Measurements from ENCODE around the gene ATRAID.
A peak's percentile ranks its signal among the peaks of the same experiment; 100 is the strongest.
"Not testable (repeated sequence)": the region's sequence is repeated elsewhere in the genome, so short reads cannot be mapped to it uniquely, and the experiment has no call there.

The ATRAID gene

DNA sequence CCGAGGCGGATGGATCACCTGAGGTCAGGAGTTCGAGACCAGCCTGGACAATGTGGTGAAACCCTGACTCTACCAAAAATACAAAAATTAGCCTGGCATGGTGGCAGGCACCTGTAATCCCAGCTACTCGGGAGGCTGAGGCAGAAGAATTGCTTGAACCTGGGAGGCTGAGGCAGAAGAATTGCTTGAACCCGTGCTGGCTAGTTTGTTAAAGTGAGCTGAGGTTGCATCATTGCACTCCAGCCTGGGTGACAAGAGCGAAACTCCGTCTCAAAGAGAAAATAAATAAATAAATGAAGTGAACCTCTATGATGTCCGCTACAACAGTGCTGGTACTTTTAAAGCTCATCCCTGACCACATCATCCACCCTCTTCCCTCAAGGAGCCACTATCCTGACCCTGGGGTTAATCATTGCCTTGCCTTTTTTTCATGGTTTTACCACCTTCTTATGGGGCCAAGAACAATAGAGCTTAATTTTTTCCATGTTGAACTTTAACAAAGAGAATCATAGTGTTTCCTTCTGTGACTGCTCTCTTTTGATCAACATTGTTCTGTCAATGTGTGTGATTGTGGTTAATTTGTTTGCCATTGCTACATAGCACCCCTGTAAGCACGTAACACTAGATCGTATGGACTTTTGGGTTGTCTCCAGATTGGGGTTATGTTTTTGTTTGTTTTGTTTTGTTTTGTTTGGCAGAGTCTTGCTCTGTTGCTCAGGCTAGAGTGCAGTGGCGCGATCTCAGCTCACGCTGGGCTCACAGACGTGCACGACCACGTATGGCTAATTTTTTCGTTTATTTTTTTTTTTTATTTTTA, 17.1 kb upstream of the ATRAID start:
- no peak for DNase-seq

DNA sequence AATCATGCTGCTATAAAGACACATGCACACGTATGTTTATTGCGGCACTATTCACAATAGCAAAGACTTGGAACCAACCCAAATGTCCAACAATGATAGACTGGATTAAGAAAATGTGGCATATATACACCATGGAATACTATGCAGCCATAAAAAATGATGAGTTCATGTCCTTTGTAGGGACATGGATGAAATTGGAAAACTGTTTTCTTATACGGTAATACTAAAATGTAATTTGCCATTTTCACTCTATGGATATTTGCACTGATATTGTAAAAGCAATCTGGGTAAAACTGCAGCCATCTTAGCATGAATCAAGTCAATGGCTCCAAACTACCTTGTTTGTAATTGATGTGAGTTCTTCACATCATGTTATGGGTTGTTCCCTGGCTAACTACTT, 16.0 kb upstream of the ATRAID start:
- not testable (repeated sequence) for DNase-seq

DNA sequence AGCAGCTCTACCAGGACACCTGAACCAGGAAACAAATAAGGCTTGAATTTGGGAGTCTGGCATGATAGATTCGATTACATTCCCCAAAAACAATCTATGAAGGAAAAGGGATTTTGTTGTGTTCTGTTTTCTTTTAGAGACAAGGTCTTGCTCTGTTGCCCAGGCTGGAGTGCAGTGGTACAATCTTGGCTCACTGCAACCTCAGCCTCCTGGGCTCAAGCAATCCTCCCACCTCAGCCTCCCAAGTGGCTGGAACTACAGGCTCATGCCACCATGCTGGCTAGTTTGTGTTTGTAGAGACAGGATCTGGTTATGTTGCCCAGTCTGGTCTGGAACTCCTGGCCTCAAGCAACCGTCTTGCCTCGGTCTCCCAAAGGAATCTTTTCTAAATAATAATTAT, 13.8 kb upstream of the ATRAID start:
- not testable (repeated sequence) for DNase-seq

DNA sequence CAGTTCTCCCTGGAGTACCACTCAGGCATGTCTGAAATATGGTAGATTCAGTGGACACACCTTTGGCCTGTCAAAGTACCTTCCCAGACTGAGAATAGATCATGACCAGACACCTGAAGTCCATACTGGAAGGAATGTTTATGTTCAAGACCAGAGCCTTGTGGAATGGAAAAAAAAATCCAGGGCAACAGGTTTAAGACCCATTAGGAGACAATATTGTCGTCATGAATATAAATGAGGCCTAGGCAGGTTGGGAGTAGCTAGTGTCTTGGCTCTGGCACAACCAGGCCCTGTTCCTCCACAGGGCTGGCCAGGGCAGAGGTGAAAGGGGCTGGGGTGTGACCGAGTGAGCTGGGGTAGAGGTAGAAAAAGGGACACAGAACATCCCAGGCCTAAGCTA, 13.2 kb upstream of the ATRAID start:
- DNase-seq, result no peak

DNA sequence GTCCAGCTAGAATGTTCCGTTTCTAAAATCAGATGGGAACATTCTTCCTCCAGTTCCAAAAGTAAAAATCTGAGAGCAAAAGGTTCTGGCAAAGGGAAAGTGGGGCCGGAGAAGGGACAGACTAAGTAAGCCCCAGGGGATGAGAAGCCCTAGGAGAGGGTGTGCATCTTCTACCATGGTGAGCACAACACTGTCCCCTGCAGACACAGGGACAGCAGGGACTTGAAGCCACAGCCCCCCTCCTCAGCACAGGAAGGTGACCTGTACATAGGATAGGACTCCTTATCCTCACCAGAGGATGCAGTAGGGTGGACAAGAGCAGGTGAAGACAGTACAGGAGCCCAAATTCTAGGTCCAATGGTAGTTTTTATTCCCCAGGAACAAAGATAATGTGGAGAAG, 12.6 kb upstream of the ATRAID start:
- no peak for DNase-seq

DNA sequence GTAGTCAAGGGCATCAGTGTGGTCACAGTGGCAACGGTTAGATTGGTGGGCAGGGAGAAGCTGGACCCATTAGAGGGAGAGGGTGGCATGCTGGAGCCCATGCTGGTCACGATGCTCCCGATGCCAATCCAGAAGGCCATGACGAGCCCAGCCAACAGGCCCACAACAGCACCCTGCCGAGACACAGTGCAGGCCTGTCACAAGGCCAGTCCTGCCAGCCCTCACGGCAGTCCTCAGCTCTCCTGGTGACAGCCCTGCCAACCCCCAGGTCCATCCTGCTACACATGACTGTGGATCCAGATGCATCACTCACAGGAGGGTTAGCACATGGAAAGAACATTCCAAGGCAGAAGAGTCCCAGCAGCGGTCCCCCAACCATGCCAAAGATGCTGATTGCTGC, 10.2 kb upstream of the ATRAID start:
- DNase-seq, result no peak

DNA sequence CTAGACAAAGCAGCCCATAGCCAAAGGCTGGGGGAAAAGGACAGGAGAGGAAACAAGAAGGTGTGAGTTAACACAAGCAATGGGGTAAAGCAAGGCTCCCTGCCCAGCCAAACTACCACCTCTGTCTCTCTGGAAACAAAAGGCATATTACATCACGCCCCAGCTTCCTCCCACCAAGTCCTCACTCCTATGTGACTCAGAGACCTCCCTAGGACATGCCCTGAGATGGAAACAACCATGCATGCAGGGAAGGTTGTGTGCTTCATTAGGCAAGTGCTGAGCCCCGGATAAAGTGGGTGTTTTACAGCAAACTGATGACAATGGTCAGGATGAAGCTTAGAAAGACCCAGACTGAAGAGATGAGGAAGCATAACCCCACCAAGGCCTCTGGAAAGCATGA, 9.0 kb upstream of the ATRAID start:
- DNase-seq, result no peak

DNA sequence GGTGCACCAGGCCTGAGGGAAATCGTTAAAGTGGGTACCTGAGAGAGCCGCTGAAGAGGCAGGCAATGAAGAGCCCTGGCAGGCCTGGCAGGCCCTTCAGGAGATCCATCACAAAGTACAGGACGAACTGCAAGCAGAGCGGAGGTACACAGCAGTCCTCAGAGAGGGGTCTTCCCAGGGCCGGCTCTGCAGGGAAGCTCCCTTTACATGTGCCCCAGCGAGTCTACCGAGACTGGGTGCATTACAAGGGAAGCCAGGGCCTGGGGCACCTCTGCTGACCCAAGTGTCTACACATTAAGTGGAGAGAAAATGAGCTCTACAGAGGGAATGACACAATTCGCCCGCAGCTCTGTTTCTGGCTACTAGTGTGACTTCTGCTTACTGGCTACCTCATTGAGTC, 8.1 kb upstream of the ATRAID start:
- no peak for DNase-seq

DNA sequence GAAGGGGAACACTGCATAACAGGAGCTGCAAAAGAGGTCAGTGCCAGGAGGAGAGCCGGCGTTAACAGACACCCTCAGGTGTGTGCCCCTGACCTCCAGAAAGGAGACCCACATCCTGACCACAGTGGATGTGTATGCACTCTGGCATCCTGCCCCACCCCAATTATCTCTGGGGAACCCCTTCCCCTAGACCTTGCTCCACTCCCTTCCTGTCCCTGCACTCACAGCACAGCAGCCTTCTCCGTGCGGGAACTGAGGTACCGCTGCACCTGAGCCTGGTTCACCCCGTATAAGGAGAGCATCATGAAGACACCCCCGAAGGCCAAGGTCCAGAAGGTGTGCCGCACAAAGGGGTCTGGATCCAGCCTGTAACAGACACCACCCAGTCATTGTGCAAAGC, 7.3 kb upstream of the ATRAID start:
- DNase-seq, result no peak

DNA sequence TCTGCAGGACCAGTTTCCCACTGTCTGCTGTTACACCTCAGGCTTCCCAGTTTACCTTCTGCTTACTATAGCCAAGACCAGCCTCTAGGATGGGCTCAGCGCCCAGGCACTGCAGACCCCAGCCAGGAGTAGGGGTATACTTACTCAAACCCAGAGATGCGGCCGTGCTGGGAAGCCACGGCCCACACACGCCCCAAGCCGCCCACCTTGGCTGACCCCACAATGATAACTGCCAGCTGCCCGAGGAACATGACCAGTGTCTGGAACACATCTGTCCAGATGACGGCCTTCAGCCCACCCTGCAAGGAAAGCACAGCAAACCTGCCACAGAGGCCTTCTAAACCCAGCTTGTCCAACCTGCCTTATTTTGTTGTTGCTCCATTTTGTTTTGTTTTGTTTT, 6.6 kb upstream of the ATRAID start:
- no peak for DNase-seq

DNA sequence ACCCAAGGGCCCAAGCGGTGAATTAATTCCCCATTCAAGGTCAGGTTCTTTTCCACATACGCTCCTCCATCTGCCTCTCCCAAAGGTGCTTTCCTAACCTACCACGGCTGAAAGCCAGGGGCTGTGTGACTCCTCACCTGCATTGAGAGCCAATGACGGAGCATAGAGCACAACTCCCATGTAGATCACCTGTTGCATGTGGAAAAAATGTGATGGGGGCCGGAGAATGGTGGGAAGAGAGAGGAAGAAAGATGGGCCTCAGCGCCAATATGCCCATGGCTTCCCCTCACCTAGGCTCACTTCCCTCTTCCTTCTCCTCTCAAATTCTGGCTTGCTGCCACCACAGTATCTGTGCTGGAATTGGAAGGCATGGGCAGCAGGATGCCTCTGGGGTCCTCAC, 5.5 kb upstream of the ATRAID start:
- DNase-seq, result no peak

DNA sequence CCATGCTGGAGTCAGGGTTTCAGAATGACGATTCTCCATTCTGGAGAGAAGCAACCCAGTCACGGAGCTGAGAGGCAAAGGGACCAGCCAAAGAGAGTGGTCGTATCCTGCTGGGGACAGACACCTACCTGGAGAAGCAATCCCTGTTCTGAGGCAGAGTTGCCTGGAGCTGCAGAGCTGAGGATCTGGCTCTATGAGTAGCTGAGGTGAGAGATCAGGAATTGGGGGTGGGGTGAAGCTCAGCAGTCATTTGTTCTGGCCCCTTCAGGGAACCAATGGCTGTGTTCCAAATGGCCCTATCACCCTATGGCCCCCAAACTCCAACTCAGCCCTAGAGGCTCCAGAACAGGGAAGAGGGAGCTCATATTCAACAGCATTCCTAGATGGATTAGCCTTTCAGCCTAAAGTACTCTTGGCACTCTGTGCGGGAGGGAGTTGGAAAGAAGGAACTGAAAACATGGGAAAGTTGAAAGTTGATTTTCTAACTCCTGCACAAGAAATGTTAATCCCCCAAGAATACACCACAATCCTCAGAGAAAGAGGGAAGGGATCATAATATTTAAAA, 3.3 kb upstream of the ATRAID start:
- DNase-seq, result no peak

DNA sequence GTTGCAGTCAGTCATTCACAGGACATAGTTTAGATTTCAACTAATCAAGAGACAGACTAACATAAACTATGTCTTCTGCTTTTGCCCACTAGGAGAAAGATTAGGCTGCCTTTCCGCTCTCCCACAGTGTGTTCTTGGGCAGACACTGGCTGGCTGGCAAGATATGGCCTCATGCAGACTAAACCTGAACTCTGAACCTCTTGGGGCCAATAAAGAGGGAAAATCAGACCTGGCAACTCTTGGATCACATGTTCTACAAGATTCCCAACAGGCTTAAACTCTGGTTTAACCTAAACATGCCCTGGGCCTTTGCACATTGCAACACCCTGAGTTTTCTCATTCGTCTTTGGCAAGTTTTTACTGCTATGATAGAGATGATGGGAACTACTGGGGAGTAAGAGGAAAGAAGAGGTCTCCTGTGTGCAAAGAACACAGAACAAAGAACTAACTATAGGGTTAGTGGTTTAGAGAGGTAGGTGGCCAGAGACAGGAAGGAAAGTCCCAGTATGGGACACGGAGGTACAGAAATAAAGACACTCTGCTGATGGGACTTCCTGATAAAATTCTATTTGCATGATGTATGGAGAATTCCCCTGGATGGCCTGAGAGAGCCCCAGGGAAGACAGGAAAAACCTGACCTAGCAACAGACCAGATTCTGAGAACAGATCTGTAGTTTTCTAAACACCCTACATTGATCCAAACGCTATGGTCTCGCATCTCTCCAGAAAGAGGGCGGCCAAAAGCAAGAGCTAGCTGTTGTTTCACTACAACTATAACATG, 2.0 kb upstream of the ATRAID start:
- no peak for DNase-seq

DNA sequence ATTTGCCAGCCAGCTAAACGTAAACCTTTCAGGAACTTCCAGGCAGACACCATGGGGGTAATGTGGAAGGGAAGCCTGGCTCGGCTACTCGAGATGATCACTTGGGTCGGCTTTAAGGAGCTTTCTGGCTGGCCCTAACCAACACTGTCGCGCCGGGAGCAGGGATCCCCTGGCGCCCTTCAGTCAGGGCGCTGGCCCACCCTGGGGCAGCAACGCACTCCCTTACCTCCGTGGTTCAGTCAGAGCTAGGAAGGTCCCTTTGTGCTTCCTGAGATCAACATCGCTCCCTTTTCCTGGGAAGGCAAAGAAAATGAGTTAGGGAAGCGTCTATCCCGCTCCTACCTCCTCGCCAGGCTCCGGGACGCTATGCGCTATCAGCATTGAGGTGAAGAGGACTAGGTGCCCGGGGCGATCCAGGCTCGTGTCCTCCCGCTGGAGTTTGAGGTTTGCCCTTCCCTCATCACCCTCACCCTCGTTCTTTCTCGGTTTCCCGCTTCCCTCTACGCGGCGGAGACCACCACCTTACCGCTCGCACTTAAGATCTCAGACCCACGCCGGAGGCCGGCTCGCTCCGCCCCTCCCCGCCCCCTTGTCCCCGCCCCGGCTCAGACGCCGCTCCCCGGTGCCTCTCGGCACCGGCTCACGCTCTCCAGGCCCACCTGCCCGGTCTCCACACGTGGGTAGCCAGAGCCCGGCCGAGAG, 449 bp upstream of the ATRAID start:
- DNase-seq, result no peak

DNA sequence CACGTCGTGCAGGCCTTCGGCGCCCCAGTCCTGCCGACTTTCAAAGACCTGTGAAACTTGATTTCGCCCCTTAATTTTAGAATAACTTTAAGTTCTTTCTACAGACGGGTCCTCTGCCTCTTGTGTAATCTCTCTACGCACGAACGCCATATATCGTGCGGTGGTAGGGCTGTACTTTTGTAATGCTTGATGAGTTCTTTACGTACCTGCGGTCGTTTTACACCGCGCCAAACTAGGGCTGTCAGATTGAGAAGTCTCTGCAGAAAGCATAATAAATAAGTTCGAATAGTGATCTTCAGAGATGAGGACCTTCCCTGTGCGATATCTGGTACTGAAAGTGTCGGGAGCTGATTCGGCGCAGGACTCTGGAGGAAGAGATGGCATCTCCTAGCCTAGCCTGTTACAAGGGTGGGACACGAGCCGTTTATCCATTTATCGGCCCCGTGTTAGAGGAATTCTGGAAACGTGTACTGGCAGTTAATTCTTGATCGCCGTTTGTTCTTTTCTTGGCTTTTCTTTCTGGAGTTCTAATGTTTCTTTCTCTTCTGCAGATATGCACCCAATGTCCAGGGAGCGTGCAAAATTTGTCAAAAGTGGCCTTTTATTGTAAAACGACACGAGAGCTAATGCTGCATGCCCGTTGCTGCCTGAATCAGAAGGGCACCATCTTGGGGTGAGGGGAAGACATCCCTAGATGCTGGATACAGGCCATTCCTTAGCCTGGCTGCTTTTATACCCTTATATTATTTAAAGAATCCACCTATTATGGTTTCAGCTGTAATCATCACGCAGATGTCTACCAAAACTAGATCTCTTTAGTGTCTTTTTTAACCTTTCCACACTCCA, 1.0 kb downstream of the ATRAID start:
- no peak for DNase-seq

DNA sequence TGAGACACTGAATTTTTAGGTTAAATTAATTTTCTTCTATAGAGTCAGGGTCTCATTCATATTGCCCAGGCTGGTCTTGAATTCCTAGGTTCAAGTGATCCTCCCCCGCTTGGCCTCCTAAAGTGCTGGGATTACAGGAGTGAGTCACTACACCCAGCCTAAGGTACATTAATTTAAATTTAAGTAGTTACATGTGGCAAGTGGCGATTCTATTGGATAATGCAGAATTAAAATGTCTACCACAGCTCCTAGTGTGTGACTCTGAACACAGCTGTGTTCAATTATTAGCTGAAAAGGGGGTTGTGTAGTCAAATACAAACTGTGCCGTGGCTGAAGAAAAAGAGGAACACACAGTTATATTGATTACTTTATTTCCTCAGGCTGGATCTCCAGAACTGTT, 3.1 kb downstream of the ATRAID start:
- DNase-seq, result no peak

DNA sequence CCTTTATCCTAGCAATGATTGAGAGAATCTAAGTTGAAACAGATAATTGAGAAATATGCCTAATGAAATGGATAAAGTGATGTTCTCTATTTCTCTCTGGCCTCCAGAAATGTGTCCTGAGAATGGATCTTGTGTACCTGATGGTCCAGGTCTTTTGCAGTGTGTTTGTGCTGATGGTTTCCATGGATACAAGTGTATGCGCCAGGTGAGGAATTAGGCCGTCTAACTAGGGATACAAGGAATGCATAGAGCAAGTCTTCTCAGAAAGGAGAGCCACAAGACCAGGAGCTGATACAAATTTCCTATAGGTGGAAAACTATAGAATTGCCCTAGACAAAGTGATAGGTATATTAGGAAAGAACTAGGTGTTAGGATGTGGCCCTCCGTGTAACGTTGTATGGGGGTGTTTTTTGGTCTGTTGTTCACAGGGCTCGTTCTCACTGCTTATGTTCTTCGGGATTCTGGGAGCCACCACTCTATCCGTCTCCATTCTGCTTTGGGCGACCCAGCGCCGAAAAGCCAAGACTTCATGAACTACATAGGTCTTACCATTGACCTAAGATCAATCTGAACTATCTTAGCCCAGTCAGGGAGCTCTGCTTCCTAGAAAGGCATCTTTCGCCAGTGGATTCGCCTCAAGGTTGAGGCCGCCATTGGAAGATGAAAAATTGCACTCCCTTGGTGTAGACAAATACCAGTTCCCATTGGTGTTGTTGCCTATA, 4.7 kb downstream of the ATRAID start:
- DNase-seq, result no peak

DNA sequence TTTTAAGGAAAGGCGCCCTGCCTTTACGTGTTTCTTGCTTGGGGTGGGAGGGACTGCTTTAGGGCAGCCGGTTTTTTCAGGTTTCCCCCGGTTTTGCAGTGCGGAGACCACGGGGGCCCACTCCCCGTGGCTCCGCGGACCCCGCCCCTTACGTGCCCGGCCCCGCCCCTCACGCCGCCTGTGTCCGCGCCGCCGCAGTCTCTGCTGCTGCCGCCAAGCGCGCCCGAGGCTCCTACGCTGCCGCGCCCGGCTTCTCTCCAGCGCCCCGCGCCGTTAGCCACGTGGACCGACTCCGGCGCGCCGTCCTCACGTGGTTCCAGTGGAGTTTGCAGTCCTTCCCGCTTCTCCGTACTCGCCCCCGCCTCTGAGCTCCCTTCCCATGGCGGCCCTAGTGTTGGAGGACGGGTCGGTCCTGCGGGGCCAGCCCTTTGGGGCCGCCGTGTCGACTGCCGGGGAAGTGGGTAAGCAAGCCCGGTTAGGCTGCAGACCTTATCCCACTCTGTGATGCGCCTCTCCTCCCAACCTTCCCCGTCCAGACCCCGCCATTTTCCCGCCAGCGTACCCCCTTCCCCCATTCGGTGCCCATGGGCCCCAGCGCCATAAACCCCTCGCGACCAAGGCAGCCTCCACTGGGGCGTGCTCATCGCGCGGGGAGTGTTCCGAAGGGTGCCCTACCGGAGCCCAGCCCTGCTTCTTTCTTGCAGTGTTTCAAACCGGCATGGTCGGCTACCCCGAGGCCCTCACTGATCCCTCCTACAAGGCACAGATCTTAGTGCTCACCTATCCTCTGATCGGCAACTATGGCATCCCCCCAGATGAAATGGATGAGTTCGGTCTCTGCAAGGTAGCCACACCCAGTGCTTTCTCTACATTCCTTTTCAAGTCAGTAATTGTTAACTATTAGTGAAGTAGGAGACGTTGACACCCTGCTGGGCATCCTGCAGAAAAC, 5.6 kb downstream of the ATRAID start, which contains the start of gene CAD:
Gene CAD (plus strand): TSS at position 197 of the 949 bp plus-strand sequence. CDS start 183 bp downstream, at position 380.
- DNase-seq, result peak; percentile 92

DNA sequence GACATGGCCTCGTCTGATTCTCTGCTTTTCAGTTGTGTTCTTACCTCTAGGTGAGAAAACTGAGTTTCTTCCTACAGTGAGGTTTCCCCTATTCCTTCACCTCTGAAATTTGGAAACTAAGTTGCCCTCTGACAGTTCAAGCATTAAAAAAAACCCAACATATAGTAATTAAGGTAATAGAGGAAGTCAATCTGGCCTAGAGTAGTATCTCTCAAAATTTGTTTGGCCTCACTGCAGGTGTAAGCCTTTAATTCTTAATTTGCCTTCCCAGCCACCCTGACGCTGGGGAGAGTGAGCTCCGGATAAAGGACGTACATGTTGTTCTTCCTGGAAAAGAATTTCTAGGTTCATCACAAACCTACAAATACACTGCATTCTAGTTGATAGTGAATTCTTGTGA, 6.8 kb downstream of the ATRAID start:
- DNase-seq, result no peak

DNA sequence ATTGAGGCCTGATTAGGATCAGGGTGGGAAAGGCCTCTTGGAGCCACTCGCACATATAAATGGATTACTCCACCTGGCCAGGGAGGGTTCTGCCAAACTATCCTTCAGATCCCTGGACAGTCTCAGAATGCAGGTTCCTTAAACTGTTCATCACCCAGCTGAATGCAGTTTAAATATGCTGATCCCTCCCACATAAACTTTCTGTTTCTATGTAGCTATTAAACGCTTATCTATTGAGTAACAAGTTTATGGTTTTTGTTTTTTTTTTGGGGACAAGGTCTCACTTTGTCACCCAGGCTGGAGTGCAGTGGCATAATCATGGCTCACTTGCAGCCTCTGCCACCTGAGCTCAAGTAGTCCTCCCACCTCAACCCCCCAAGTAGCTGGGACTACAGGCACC, 7.2 kb downstream of the ATRAID start:
- no peak for DNase-seq
